GM19025 (cell line): Measurements from ENCODE around the gene VAC14.
"Not testable (repeated sequence)": the region's sequence is repeated elsewhere in the genome, so short reads cannot be mapped to it uniquely, and the experiment has no call there.

ENCODE experiments used
- ATAC-seq: cut with Tn5 transposase; IDR thresholded peaks from one replicate; pipeline ENCODE4 v1.9.1; 2021; ENCODE audit warnings: mild to moderate bottlenecking, low read depth, moderate library complexity; ENCODE audit not compliant: unreplicated experiment

Gene VAC14

GRCh38 chr16:70800781-70801480 lies at the start of gene VAC14:
Gene VAC14, minus strand, starts transcription at chr16:70801158. Its CDS starts 258 bp downstream, at chr16:70800900.
- ATAC-seq: peak; percentile 90

- ATAC-seq: not testable (repeated sequence)
Observed at GRCh38 chr16:70823498-70824118, 22.6 kb upstream of the VAC14 start.

GRCh38 chr16:70822734-70823133 lies 21.8 kb upstream of the VAC14 start:
- ATAC-seq: not testable (repeated sequence)

GRCh38 chr16:70818088-70818487 lies 17.1 kb upstream of the VAC14 start:
- not testable (repeated sequence) for ATAC-seq

- ATAC-seq: peak; percentile 66
Observed at GRCh38 chr16:70809392-70810060, 8.6 kb upstream of the VAC14 start.

- ATAC-seq: no peak
Observed at GRCh38 chr16:70808371-70808770, 7.4 kb upstream of the VAC14 start.

- no peak for ATAC-seq
Observed at GRCh38 chr16:70805787-70806186, 4.8 kb upstream of the VAC14 start.

GRCh38 chr16:70805380-70805779 lies 4.4 kb upstream of the VAC14 start:
- ATAC-seq: no peak

- no peak for ATAC-seq
Observed at GRCh38 chr16:70804734-70805169, 3.8 kb upstream of the VAC14 start.

GRCh38 chr16:70804153-70804733 lies 3.3 kb upstream of the VAC14 start:
- no peak for ATAC-seq

- ATAC-seq: no peak
Observed at GRCh38 chr16:70803319-70803718, 2.4 kb upstream of the VAC14 start.

- no peak for ATAC-seq
Observed at GRCh38 chr16:70801611-70802010, 653 bp upstream of the VAC14 start.

- peak; percentile 1 for ATAC-seq
Observed at GRCh38 chr16:70800311-70800710, 647 bp downstream of the VAC14 start.

GRCh38 chr16:70796301-70796700 lies 4.7 kb downstream of the VAC14 start:
- ATAC-seq: no peak

- no peak for ATAC-seq
Observed at GRCh38 chr16:70795296-70795912, 5.6 kb downstream of the VAC14 start.

- peak; percentile 53 for ATAC-seq
Observed at GRCh38 chr16:70793851-70794502, 7.0 kb downstream of the VAC14 start.

GRCh38 chr16:70790815-70791214 lies 10.1 kb downstream of the VAC14 start:
- no peak for ATAC-seq

- ATAC-seq: no peak
Observed at GRCh38 chr16:70789595-70790447, 11.1 kb downstream of the VAC14 start.
